Hepatocyte (in vitro differentiated cells): ENCODE measurements around the gene BCL2L12.

Experiments
- EZH2phosphoT487 ChIP-seq: fragments of 200-600 bp; sonication (generic); IDR thresholded peaks from one replicate; pipeline ENCODE4 v1.6.1; 2018; ENCODE audit warnings: antibody characterized with exemption, mild to moderate bottlenecking, low read depth, moderate library complexity; ENCODE audit not compliant: unreplicated experiment, severe bottlenecking
- TF ChIP-seq, protein P1 (sequence below): fragments of 200-600 bp; sonication (generic); IDR thresholded peaks from 2 replicates; pipeline ENCODE4 v1.5.1; 2016; ENCODE audit warnings: antibody characterized with exemption, mild to moderate bottlenecking; ENCODE audit not compliant: poor library complexity

DNA sequence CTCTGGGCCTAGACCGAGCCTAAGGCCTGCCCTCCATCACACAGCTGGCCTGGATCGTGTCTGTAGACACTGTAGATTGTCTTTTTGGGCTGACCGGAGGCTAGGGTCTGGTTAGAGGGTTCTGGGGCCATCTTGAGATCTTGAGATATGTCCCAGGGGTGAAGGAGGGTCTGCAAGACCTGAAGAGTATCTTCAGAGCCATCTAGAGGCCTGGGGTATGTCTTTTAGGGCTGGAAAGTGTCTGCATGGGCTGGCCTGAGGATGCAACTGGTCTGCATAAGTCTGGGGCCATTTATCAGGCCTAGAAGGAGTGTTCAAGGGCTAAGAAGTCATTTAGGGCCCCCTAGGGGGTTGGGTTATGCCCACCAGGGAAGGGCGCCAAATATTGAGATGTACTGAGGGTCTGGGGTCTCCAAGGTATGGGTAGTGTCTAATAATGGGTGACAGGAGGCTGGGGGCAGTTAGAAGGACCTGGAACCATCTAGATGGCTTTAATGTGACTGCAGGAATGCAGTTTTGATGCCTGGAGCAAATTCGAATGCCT lies 23.2 kb upstream of the BCL2L12 start:
- TF ChIP-seq, protein P1, sequence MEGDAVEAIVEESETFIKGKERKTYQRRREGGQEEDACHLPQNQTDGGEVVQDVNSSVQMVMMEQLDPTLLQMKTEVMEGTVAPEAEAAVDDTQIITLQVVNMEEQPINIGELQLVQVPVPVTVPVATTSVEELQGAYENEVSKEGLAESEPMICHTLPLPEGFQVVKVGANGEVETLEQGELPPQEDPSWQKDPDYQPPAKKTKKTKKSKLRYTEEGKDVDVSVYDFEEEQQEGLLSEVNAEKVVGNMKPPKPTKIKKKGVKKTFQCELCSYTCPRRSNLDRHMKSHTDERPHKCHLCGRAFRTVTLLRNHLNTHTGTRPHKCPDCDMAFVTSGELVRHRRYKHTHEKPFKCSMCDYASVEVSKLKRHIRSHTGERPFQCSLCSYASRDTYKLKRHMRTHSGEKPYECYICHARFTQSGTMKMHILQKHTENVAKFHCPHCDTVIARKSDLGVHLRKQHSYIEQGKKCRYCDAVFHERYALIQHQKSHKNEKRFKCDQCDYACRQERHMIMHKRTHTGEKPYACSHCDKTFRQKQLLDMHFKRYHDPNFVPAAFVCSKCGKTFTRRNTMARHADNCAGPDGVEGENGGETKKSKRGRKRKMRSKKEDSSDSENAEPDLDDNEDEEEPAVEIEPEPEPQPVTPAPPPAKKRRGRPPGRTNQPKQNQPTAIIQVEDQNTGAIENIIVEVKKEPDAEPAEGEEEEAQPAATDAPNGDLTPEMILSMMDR = no peak
- TF ChIP-seq EZH2phosphoT487 = no peak
